ENCODE measurements around the gene BCKDHB. TPM values are rescaled to one million over a fixed set of nuclear protein-coding genes. Genes with fewer than 3 reads are reported as not detected.

BCKDHB gene
- total and polyA plus RNA-seq, 2 of the 4 experiments (the other 2 are of a cell fraction) = 11.2 to 11.8 TPM

DNA sequence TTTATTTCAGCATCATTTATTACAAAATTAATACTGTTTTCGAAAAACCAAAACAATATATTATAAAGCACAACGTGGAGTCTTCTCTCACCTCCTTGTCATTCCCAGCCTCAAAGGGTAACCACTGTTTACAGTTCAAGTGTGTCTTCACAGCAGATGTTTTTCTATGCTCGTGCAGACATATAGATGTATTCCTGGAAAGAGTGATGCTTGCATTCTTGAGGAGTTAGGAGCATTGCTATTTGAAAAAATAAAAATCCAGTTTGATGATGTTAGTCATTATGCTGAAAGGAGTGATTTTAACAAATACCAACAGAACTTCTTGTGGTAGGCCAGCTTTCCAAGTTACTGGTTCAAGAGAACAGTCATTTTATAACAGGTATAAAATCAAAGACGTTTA, 234.9 kb downstream of the BCKDHB start:
- no peak overlapping the region for H2BK20ac ChIP-seq (ENCODE audit: low read depth, low read length)
- no peak overlapping the region for H3K18ac ChIP-seq (ENCODE audit: low read depth, low read length)
- no peak for TF ChIP-seq MXI1 (IDR thresholded peaks at IDR 0.05; ENCODE audit: borderline replicate concordance, low read depth, low read length)
- TF ChIP-seq POLR2A (IDR thresholded peaks at IDR 0.05; ENCODE audit: low read depth, low read length) = no peak
- peak; percentile 99 for TF ChIP-seq BHLHE40 (IDR thresholded peaks at IDR 0.05; ENCODE audit: low read depth, low read length)
- no peak for TF ChIP-seq RFX5 (IDR thresholded peaks at IDR 0.05; ENCODE audit: low read depth, low read length)
- TF ChIP-seq NFE2L2 (IDR thresholded peaks at IDR 0.05; ENCODE audit: low read depth, low read length) = no peak
- TF ChIP-seq CEBPB (IDR thresholded peaks at IDR 0.05; ENCODE audit: low read depth, low read length) = peak; percentile 31; the same call in 1 of the 2 replicates
- TF ChIP-seq, protein P1, sequence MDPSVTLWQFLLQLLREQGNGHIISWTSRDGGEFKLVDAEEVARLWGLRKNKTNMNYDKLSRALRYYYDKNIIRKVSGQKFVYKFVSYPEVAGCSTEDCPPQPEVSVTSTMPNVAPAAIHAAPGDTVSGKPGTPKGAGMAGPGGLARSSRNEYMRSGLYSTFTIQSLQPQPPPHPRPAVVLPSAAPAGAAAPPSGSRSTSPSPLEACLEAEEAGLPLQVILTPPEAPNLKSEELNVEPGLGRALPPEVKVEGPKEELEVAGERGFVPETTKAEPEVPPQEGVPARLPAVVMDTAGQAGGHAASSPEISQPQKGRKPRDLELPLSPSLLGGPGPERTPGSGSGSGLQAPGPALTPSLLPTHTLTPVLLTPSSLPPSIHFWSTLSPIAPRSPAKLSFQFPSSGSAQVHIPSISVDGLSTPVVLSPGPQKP (IDR thresholded peaks at IDR 0.05; ENCODE audit: borderline replicate concordance, low read depth, low read length) = no peak
- TF ChIP-seq SMC3 (IDR thresholded peaks at IDR 0.05; ENCODE audit: low read depth, low read length) = no peak
- no peak for TF ChIP-seq MAZ (IDR thresholded peaks at IDR 0.05; ENCODE audit: borderline replicate concordance, low read depth, low read length)
- 0 out of 2 replicates have a peak, but pooled peaks have one; percentile 17 for TF ChIP-seq FOS (IDR thresholded peaks at IDR 0.05; ENCODE audit: low read depth, low read length)
- peak; percentile 37 for TF ChIP-seq MAFK (IDR thresholded peaks at IDR 0.05; ENCODE audit: low read depth, low read length)
- TF ChIP-seq RAD21 (IDR thresholded peaks at IDR 0.05; ENCODE audit: low read length) = no peak; the same call in 1 of the 2 replicates
- no peak overlapping the region for H2AK5ac ChIP-seq (ENCODE audit: low read depth, low read length)
- no peak overlapping the region for H4K91ac ChIP-seq (ENCODE audit: insufficient read depth, low read depth, low read length)
- no peaks in the 10 kb centered on the region for H3K79me1 ChIP-seq (ENCODE audit: low read depth in 1 of 2, low read length in 2 of 2)
- DNase-seq (peak; percentile 92), ATAC-seq (ENCODE audit: low read depth) (peak; percentile 92)
- no peak overlapping the region for H4K8ac ChIP-seq (ENCODE audit: low read depth in 2 of 2, low read length in 2 of 2)
- no TSS peak for BruUV-seq (replicated peaks)
- H3K9me3 ChIP-seq (ENCODE audit: control insufficient read depth, insufficient read depth, low read length) = no peaks in the 10 kb centered on the region
- dilution Hi-C loops (cut with HindIII; ENCODE audit: low sequenced_read_pairs, unreplicated experiment) = no loop called here
- H3K4me1 ChIP-seq (ENCODE audit: control insufficient read depth, insufficient read depth, low read length) = no peaks in the 10 kb centered on the region
- no peak overlapping the region for H3K4me3 ChIP-seq (ENCODE audit: insufficient read depth, low read depth, low read length)
- intact Hi-C loops (cut with micrococcal nuclease) = no loop called here
- H2AFZ ChIP-seq (replicated peaks; ENCODE audit: low read length, poor library complexity) = no peak overlapping the region
- H2AK9ac ChIP-seq (replicated peaks; ENCODE audit: low read depth, low read length, poor library complexity) = no peak overlapping the region
- no peak overlapping the region for H3K27ac ChIP-seq (ENCODE audit: insufficient read depth, low read length)
- H3K14ac ChIP-seq (replicated peaks; ENCODE audit: low read depth, low read length) = no peak overlapping the region; the same call in 1 of the 2 replicates
- H3K4me2 ChIP-seq (ENCODE audit: low read depth, low read length) = no peak overlapping the region
- ChIA-PET CTCF (interaction anchor here (0.6 to 1.7 kb wide), 3 partner anchors 10 to 1208 kb away, joined by 3 to 4 read pairs (median 3); no protein-coding TSS in a partner anchor), POLR2A (ENCODE audit: unreplicated experiment) (no interaction called here)
- H3K56ac ChIP-seq (ENCODE audit: extremely low read depth, insufficient read depth, low read length) = no peak overlapping the region
- no peak overlapping the region for H3K4ac ChIP-seq (ENCODE audit: low read depth, low read length)
- H2BK5ac ChIP-seq (ENCODE audit: low read depth, low read length, poor library complexity, severe bottlenecking) = no peak overlapping the region
- H4K20me1 ChIP-seq (ENCODE audit: insufficient read depth, low read length) = no peaks in the 10 kb centered on the region
- H3K9me1 ChIP-seq (ENCODE audit: insufficient read depth, low read length) = no peaks in the 10 kb centered on the region
- H3K9ac ChIP-seq (ENCODE audit: low read depth, low read length) = no peak overlapping the region
- no peaks in the 10 kb centered on the region for H3K27me3 ChIP-seq (ENCODE audit: control insufficient read depth, insufficient read depth, low read length)
- H2BK120ac ChIP-seq (ENCODE audit: low read depth, low read length) = no peak overlapping the region
- in situ Hi-C loops (cut with MboI; ENCODE audit: low sequenced_read_pairs) = no loop called here
- H3K23ac ChIP-seq (ENCODE audit: low read depth, low read length) = no peak overlapping the region
- no peak overlapping the region for H4K5ac ChIP-seq (ENCODE audit: low read depth, low read length)
- no peaks in the 10 kb centered on the region for H3K36me3 ChIP-seq (ENCODE audit: control insufficient read depth, insufficient read depth, low read length)
- WGBS, 2 experiments (ENCODE audit: extremely low coverage in 2 of 2, insufficient read length in 1 of 2) = 20% methylated on average over 2 of the region's 4 CpGs; no CpG with 5 or more reads in 1 of the 2 experiments
- H2BK15ac ChIP-seq (ENCODE audit: low read depth, low read length) = no peak overlapping the region

Measured in IMR-90 (cell line).